GM12801 (cell line): ENCODE data around the gene WNK1.

Experiments used
- CTCF ChIP-seq: IDR thresholded peaks from one replicate; pipeline ENCODE4 v1.5.1; 2011; ENCODE audit warnings: control low read depth; ENCODE audit not compliant: insufficient read length; ENCODE audit errors: extremely low read depth

WNK1 gene

GRCh38 chr12:916240-916639, 163.9 kb downstream of the WNK1 start:
- no peak for TF ChIP-seq CTCF

- TF ChIP-seq CTCF: no peak
Observed at GRCh38 chr12:916712-917445, 164.5 kb downstream of the WNK1 start.

- TF ChIP-seq CTCF: no peak
Observed at GRCh38 chr12:920676-921075, 168.3 kb downstream of the WNK1 start.

- no peak for TF ChIP-seq CTCF
Observed at GRCh38 chr12:922285-922684, 169.9 kb downstream of the WNK1 start.

- TF ChIP-seq CTCF: no peak
Observed at GRCh38 chr12:926641-927040, 174.3 kb downstream of the WNK1 start.

GRCh38 chr12:931060-931459, 178.7 kb downstream of the WNK1 start:
- TF ChIP-seq CTCF: no peak

- TF ChIP-seq CTCF: no peak
Observed at GRCh38 chr12:931591-931990, 179.2 kb downstream of the WNK1 start.
